Esophagus (tissue), 2 donors: ENCODE measurements around the gene CIC. TPM values are rescaled to one million over a fixed set of nuclear protein-coding genes. Genes with fewer than 3 reads are reported as not detected.

Experiments used
- H3K27ac ChIP-seq, 2 donors: one replicate each; pipeline ENCODE4 v1.5.1; 2013; ENCODE audit warnings: low read depth in 2 of 2, mild to moderate bottlenecking in 2 of 2, inconsistent platforms in 1 of 2, low read length in 1 of 2, moderate library complexity in 1 of 2
- H3K27me3 ChIP-seq, 2 donors: one replicate each; pipeline ENCODE4 v1.6.1; 2013; ENCODE audit warnings: low read length in 2 of 2, control low read depth in 1 of 2, mild to moderate bottlenecking in 1 of 2; ENCODE audit not compliant: insufficient read depth in 2 of 2, control insufficient read depth in 1 of 2
- H3K36me3 ChIP-seq, 2 donors: one replicate each; pipeline ENCODE4 v1.6.1; 2013; ENCODE audit warnings: low read length in 1 of 2; ENCODE audit not compliant: control insufficient read depth in 2 of 2, insufficient read depth in 2 of 2
- H3K4me1 ChIP-seq, 2 donors: one replicate each; pipeline ENCODE4 v1.6.1; 2013; ENCODE audit warnings: low read length in 1 of 2; ENCODE audit not compliant: control insufficient read depth in 2 of 2, insufficient read depth in 2 of 2
- H3K4me3 ChIP-seq, 2 donors: one replicate each; pipeline ENCODE4 v1.5.1; 2013; ENCODE audit warnings: low read length in 2 of 2, mild to moderate bottlenecking in 2 of 2, low read depth in 1 of 2, moderate library complexity in 1 of 2
- H3K9me3 ChIP-seq, 2 donors: one replicate each; pipeline ENCODE4 v1.6.1; 2013; ENCODE audit warnings: mild to moderate bottlenecking in 2 of 2, low read depth in 1 of 2, low read length in 1 of 2, moderate library complexity in 1 of 2; ENCODE audit not compliant: control insufficient read depth in 2 of 2, insufficient read depth in 1 of 2
- WGBS, 2 donors: extraction: QIAGEN DNeasy Blood & Tissue Kit; methylation state at CpG; one replicate each; pipeline ENCODE4 v1.1.7; 2013; 5-methylcytosine and 5-hydroxymethylcytosine counted together
- polyA plus RNA-seq, 2 donors: library from polyadenylated mRNA; stranded (reverse); fragments of 200-250 nt; gene quantifications; one replicate each; pipeline ENCODE4 v1.2.3, GENCODE V29; 2013
- donor health status: healthy with polysubstance abuse.
- donor health status: Bipolar disorder and iron deficiency.

CIC gene
- polyA plus RNA-seq, 2 donors = 20.6 to 35.2 TPM

DNA sequence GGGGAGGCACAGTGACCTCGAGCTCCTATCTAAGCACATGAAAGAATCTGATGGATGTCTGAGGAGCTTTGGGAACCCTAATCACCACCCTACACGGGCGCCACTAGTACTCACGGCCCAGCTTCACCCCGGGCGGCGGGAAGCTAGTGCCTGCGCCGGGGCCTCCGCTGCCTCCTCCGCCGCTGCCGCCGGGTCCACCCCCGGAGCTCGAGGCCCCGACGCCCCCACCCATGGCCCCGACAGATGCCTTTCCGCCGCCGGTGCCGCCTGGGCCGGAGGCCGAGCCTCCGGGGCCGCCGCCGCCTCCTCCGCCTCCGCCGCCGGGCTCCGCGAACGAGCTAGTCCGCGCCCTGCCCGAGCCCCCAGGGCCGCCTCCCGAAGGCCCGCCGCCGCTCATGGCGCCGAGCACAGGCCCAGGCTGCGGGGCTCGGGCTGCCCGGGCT lies 27.0 kb upstream of the CIC start:
- no peaks in the 10 kb centered on the region for H3K27me3 ChIP-seq
- peak overlapping the region; percentile 87 to 95 for H3K27ac ChIP-seq
- H3K36me3 ChIP-seq = peaks cover 0 to 3% of the 10 kb centered on the region in 2 donors
- peak overlapping the region; percentile 56 to 96 for H3K4me3 ChIP-seq
- peaks cover 0 to 5% of the 10 kb centered on the region in 2 donors for H3K4me1 ChIP-seq
- WGBS, 2 donors = 0% methylated on average over 36 to 49 of the region's 49 CpGs
- H3K9me3 ChIP-seq = no peaks in the 10 kb centered on the region

DNA sequence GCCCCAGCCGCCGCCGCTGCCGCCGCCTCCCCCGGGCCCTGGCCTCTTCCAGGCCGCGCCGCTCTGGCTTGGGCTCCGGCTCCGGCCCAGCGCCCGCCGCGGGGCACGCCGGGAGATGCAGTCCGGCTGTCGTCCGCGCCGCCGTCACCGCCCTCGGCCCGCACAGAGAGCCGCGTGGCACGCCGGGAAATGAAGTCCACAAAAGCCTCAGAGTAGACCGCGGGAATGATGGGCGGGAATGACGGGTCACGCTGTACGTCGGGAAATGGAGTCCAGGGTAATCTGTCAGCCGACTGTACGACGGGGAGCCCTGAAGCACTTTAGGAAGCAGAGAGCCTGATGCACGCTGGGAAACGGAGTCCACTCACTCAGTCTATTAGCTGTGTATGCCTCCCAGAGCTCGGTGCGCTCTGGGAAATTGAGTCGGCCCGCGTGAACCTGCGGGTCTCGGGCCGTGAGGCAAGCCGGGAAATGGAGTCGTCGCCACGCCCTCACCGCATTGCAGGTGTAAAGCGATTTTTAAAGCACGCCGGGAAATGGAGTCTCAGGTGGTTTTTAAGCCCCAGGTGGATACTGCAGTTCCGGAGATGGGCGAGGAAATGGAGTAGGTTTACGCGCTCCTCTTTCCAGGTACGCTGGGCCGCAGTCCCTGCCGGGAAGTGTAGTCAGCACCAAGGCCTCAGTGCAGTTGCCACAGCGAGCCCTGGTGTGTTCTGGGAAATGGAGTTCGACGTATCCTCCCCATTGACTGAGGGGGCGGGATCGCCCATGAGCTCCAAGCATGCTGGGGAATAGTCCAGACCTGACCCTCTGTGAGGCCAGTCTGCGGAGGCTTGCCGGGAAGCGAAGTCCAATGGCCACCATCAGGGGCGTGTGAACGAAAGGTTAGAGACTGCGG lies 26.3 kb upstream of the CIC start, which contains the start of gene GSK3A:
TSS of gene GSK3A (minus strand) at position 91 of the 898 bp plus-strand sequence. CDS start 137 bp downstream, outside the sequence.
- Histone ChIP-seq H3K9me3 (no peaks in the 10 kb centered on the region), H3K27ac (peak within 1 kb of the TSS; percentile 95 to 96), H3K4me3 (peak within 1 kb of the TSS; percentile 56 to 96), H3K36me3 (peaks cover 0 to 3% of the 10 kb centered on the region in 2 donors), H3K4me1 (peaks cover 0 to 5% of the 10 kb centered on the region in 2 donors), H3K27me3 (no peaks in the 10 kb centered on the region)
- 0 to 1% methylated on average over 64 to 76 of the region's 76 CpGs for WGBS, 2 donors

DNA sequence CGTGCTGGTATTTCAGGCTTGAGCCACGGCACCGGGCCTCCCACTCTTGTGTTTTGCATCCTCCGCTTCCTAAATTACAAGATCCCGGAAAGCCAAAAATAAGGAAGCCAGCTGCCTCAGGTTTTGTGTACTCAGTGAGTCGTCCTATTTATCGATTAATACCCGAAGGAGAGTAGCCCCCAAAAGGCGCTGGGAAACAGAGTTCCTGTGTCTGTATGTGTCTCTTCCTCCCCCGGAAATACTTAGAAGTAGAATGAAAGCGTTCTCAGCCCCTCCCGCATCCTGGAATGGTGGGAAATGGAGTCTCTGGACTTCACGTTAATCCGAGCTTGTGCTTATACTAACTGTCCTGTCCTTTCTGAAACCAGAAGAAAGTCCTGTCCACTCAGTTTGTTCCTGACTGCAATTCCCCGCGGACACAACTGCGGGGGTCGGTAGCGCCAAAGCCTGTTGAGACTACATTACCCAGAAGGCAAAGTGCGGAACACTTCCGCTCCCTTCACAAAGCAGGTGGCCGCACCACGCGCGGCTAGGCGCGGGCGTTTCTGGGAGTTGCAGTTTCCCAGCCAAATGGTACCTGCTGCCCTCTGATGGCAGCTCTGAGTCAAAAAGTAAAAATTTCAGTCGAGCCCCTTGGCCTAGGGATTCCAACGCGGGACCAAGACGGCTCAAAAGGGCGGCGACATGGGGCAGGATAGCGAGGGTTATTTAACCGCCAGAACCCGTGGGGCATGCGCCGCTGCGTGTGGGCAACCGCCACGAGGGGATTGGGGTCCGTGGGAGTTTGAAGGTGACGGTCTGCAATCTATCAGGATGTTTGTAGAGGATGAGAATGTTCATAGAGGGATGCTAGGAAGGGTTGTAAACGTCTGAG lies 24.5 kb upstream of the CIC start:
- H3K27me3 ChIP-seq = no peaks in the 10 kb centered on the region
- no peaks in the 10 kb centered on the region for H3K9me3 ChIP-seq
- peaks cover 0 to 10% of the 10 kb centered on the region in 2 donors for H3K36me3 ChIP-seq
- H3K27ac ChIP-seq = peak overlapping the region; percentile 95 to 96
- peak overlapping the region; percentile 46 to 96 for H3K4me3 ChIP-seq
- 2% methylated on average over 45 of the region's 45 CpGs for WGBS, 2 donors
- peaks cover 0 to 5% of the 10 kb centered on the region in 2 donors for H3K4me1 ChIP-seq

DNA sequence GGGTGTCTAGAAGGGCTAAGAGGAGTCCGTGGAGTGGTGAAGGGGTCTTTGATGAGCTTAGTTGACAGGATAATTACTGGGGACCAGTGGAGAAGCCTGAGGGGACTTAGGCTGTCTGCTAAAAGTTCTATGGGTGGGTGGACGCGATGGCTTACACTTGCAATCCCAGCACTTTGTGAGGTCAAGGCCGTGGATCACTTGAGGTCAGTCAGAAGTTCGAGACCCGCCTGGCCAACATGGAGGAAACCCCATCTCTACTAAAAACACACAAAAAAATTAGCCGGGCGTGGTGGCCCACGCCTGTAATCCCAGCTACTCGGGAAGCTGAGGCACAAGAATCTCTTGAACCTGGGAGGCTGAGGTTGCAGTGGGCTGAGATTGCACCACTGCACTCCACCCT lies 23.8 kb upstream of the CIC start:
- H3K27ac ChIP-seq = peak overlapping the region; percentile 20 to 51
- 70 to 78% methylated on average over 10 of the region's 10 CpGs for WGBS, 2 donors
- H3K9me3 ChIP-seq = no peaks in the 10 kb centered on the region
- H3K4me3 ChIP-seq = peak overlapping the region in 1 of 2 donors; percentile 96
- peaks cover 0 to 4% of the 10 kb centered on the region in 2 donors for H3K4me1 ChIP-seq
- peaks cover 0 to 7% of the 10 kb centered on the region in 2 donors for H3K36me3 ChIP-seq
- no peaks in the 10 kb centered on the region for H3K27me3 ChIP-seq

DNA sequence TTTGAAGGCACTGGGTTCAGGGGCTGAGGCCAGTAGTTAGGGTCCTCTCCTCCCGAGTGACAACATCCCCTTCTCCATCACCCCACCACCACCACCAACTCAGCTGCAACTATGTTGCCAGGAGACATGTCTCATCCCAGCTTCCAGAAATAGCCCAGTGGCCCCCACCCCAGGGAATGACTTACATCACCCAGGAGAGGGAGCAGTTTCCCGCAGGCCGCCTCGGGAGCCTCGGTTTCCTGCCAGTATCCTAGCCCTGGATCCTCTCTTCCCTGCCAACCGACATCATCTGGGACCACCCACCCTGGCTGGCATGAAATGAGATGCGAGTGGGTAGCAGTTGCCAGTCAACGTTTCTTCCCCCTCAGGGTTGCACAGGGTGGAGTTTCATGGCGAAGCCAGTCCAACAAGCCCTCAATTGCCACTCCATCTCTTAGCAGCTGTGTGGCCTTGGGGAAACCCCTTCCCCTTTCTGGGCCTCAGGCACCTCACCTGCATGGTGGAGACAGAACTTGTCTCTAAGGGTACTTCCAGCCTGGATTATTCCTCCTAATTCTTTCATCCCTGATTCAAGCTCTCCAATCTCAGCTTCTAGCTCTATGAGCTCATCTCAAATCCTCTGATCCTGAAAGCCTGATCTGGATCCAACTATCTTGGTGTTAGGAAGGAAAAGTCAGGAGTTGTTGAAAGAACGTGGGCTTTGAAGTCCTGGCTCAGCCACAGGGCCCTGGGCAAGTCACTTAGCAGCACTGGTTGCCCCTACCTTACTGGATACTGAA lies 22.7 kb upstream of the CIC start:
- peaks cover 3 to 12% of the 10 kb centered on the region in 2 donors for H3K4me1 ChIP-seq
- WGBS, 2 donors = 17 to 19% methylated on average over 10 of the region's 10 CpGs
- no peaks in the 10 kb centered on the region for H3K9me3 ChIP-seq
- peaks cover 0 to 7% of the 10 kb centered on the region in 2 donors for H3K36me3 ChIP-seq
- H3K27me3 ChIP-seq = no peaks in the 10 kb centered on the region
- no peak overlapping the region for H3K4me3 ChIP-seq
- peak overlapping the region; percentile 6 to 27 for H3K27ac ChIP-seq

DNA sequence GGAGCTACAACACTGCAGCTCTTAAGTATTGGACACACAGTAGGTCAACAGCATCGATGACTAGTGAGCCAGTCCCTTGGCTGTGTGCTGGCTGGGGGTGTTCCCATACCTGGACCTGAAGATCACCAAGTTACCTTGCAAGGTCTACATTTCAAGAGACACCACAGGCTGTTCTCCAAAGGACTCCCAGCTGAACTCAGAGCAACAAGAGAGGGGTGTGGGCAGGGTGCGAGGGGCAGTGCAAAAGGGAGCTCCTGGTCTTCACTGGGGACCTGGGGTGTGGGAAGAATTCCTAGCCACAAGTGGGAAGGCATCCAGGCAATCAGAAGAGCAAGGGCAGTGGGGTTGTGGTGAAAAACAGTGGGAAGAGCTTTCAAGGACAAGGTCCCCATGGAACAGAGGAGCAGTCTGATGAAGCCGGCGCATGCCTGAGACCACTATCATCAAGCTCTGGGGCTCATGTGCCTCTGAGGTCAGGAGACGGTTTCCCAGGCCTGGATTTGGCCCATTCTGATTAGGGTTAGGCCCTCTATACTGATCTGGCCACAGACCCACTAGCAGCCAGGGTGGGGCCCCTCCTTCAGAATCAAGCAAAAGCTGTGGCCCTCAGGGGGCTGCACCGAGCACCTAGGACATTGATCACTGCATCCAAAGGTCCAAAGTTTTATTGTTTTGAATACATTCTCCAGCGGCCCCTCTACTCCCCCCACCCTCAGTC lies 22.0 kb upstream of the CIC start:
- H3K4me1 ChIP-seq = peaks cover 3 to 18% of the 10 kb centered on the region in 2 donors

DNA sequence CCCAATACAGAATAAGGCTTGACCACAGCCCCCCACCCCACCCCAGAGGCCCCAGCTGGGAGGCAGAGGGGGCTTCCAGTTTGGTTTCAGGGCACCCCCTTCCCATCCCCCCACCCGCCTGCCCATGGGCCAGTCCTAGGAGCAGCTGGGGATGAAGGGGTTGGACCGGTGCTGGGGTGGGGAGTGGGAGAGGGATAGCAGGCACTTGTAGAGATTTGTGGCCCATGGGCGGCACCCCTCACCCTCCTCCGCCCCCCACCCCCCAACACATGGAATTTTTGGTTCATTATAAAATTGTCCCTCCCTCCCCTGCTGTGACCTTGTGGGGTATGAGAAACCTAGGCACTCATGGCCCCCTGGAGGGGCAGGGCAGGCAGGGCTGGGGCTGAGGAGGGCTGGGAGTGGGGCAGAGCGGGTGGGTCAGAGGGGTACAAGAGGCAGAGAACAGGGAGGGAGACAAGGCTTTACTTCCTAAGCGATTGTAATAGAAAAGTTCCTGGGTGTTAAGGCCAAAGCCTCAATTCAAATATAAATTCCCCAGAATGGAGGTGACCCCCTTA lies 21.3 kb upstream of the CIC start:
- H3K27ac ChIP-seq = no peak overlapping the region
- H3K9me3 ChIP-seq = no peaks in the 10 kb centered on the region
- WGBS, 2 donors = 84 to 91% methylated on average over 6 of the region's 6 CpGs
- no peaks in the 10 kb centered on the region for H3K27me3 ChIP-seq
- peaks cover 0 to 7% of the 10 kb centered on the region in 2 donors for H3K36me3 ChIP-seq
- H3K4me1 ChIP-seq = peaks cover 6 to 23% of the 10 kb centered on the region in 2 donors
- no peak overlapping the region for H3K4me3 ChIP-seq

More for the DNA sequence above, 22.0 kb upstream of the CIC start:
- Histone ChIP-seq H3K27ac (peak overlapping the region in 1 of 2 donors; percentile 6), H3K27me3 (no peaks in the 10 kb centered on the region), H3K36me3 (peaks cover 0 to 7% of the 10 kb centered on the region in 2 donors), H3K4me3 (no peak overlapping the region), H3K9me3 (no peaks in the 10 kb centered on the region)
- WGBS, 2 donors = 66% methylated on average over 7 of the region's 7 CpGs

DNA sequence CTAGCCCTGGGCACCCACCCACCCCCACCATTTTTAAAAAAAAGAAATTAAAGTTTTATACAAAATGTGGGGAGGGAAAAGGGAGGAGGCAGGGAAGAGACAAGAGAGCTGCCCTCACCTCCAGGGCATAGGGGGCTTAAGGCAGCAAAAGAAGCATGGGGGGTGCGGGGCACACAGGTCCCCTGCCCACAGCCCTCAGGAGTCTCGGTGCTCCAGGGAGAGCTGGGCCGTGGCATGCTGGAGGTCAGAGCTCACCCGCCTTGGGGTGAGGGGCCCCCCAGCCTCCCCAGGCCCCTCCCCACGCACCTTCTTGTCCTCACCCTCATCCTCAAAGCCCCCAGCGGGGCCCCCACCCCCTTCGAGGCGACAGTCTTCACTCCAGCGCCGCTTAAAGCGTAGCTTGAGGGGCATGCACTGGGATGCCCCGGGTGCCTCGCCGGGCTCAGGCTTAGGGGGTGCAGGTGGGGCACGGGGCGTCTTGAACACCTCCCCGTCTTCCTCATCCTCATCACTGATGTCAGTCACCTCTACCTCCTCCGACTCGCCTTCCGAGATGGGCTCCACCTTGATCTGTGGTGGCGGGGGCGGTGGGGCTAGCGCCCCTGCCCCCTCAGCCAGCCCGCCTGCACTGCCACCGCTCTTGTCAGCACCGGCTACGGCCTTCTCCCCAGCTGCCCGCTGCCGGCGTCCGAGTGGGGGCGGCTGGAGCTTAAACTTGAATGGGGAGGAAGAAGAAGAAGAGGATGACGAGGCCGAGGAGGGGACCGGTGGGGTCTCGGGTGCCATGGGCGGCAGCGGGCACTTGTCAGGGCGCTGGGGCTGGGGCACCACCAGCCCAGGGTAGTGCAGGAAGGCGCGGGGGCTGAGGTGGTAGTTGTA lies 20.5 kb upstream of the CIC start:
- Histone ChIP-seq H3K9me3 (no peaks in the 10 kb centered on the region), H3K4me1 (peaks cover 6 to 24% of the 10 kb centered on the region in 2 donors), H3K27me3 (no peaks in the 10 kb centered on the region), H3K36me3 (peaks cover 0 to 7% of the 10 kb centered on the region in 2 donors), H3K4me3 (no peak overlapping the region), H3K27ac (no peak overlapping the region)
- WGBS, 2 donors = 84 to 90% methylated on average over 38 to 41 of the region's 41 CpGs
